Activated CD4-positive, alpha-beta T cell treated with anti-CD3 and anti-CD28 coated beads, Interleukin-2, amount 50 U/mL, for 48 hours (primary cell): ENCODE results near the gene RIN1.
"Not testable (repeated sequence)": the region's sequence is repeated elsewhere in the genome, so short reads cannot be mapped to it uniquely, and the experiment has no call there.

Source experiments
- DNase-seq, 2 experiments: peaks; one replicate each; pipeline ENCODE4 v3.0.0-alpha.2; 2020

Gene RIN1, protein sequence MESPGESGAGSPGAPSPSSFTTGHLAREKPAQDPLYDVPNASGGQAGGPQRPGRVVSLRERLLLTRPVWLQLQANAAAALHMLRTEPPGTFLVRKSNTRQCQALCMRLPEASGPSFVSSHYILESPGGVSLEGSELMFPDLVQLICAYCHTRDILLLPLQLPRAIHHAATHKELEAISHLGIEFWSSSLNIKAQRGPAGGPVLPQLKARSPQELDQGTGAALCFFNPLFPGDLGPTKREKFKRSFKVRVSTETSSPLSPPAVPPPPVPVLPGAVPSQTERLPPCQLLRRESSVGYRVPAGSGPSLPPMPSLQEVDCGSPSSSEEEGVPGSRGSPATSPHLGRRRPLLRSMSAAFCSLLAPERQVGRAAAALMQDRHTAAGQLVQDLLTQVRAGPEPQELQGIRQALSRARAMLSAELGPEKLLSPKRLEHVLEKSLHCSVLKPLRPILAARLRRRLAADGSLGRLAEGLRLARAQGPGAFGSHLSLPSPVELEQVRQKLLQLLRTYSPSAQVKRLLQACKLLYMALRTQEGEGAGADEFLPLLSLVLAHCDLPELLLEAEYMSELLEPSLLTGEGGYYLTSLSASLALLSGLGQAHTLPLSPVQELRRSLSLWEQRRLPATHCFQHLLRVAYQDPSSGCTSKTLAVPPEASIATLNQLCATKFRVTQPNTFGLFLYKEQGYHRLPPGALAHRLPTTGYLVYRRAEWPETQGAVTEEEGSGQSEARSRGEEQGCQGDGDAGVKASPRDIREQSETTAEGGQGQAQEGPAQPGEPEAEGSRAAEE

DNA sequence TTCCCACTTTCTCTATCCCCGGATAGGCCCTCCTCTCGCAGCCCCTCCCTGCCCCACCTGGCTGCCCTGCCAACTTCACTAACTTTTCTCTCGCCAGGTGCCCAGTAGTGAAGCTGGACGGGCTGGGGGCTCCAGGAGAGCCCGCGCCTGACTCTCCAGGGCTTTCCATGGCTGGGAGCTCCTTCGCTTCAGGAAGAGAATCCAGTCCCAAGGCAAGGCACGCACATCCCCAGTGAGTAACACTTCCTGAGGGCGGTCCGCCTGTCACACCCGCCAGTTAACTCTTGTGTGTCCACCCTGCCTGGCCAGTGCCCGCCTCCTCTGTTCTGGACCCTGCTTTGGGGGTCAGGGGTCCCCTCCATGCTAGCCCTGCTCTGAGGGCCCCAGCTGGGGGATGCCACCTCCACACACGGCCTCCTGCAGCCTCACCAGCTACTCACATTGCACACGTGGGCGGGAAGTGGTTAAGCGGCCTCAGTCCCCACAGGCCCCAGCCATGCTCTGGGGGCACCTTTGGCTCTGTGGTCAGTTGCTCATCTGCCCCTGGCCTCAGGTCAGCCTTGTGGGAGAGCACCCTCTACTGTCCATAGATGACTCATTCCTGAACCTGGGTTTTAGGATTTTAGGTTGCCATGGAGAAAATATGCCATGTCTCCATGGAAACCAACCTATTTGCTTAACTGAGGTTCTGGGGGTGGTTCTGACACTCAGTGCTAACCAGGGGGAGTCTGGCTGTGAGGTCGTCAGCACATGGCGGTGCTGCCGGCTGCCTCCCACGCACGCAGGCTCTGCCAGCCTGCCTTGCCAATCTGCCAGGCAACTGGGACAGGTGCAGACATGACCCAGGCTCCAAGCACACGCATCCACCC, at the start of gene RIN1:
Gene RIN1 (minus strand): TSS at position 201 of the 869 bp plus-strand sequence. CDS start 32 bp downstream, at position 169.
- peak; percentile 70 to 79 for DNase-seq

- not testable (repeated sequence) for DNase-seq
Observed at GRCh38 chr11:66384316-66384715, 48.1 kb upstream of the RIN1 start.

DNA sequence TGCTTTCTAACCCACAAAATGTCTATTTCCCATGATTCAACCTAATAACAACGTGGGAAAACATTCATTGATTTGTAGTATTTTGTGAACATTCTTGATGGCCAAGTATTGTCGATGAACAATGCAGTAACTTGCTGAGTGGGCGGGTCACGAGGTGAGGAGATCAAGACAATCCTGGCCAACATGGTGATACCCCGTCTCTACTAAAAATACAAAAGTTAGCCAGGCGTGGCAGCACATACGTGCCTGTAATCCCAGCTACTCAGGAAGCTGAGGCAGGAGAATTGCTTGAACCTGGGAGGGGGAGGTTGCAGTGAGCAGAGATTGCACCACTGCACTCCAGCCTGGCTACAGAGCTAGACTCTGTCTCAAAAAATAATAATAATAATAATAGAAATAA, 44.0 kb upstream of the RIN1 start:
- DNase-seq = not testable (repeated sequence)

DNA sequence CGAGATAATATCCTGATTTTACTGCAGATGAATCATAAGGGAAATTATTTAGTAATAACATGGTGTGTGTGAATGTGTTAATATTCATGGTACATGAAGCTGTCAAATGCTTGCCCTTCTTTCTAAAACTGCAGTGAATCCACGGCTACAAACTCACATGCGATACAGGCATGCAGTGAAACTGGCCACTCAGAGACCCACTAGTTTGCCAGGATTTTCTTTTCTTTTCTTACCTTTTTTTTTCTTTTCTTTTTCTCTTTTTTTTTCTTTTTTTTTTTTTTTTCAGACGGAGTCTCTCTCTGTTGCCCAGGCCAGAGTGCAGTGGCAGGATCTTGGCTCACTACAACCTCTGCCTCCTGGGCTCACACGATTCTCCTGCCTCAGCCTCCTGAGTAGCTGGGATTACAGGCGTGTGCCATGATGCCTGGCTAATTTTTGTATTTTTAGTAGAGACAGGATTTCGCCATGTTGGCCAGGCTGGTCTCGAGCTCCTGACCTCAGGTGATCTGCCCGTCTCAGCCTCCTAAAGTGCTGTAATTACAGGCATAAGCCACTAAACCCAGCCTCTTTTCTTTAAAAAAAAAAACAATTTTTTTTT, 37.6 kb upstream of the RIN1 start:
- not testable (repeated sequence) for DNase-seq

DNA sequence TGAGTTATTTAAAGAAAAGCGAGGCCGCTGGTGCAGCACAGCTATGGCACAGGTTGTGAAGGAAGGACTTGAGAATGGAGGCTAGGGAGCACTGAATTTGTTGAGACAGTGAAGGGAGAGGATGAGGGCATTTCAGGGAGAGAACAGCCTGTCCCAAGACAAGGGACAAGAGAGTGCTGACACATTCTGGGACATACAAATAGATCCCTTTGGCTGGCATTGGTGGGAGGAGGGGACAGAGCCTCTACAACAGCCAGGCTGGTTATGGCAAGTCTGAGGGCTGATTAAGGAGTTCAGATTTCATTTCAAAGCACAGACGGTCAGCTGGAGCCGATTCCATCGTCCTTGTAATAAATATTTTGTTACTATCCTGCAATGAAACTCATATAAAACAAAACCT, 37.0 kb upstream of the RIN1 start:
- DNase-seq = no peak

GRCh38 chr11:66371627-66372415, 35.6 kb upstream of the RIN1 start, which contains the start of gene SLC29A2:
SLC29A2 (minus strand) TSS chr11:66371760; CDS start chr11:66371591, 169 bp downstream.
- DNase-seq = peak; percentile 79 to 84

DNA sequence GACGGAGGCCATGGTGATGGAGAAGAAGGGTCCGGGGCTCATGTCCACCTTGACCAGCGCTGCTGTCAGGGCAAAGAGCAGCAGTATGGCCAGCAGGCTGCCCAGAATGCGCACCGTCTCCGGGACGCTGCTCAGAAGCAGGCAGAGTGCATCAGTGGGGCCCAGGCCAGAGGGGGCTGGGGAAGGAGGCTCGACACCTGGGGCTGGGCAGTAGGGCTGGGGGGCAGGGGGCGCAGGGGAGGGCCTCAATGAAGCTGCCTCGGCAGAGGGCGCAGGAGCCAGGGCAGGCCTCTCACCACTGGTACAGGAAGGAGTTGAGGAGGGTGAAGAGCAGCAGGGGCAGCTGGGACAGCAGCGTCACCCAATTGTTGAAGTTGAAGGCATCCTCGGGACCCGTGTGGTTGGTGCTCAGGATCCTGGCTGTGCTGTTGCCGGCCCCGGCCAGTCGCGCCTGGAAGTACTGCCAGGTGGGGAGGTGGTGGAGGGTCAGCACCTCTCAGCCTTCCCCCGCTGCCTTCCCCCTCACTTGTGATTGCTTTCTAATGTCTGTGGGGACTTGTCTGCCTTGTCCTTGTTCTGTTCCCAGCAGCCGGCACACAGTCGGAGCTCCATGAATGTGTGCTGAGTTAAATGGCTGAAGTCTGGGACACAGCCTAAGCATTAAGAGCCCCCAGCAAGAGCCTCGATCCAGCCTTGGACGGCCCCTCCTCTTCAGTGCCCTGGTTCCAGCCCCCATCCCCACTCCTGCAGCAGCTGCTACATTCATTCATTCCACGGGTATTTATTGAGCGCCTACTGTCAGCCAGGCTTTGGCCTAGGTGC, 33.0 kb upstream of the RIN1 start:
- no peak for DNase-seq

DNA sequence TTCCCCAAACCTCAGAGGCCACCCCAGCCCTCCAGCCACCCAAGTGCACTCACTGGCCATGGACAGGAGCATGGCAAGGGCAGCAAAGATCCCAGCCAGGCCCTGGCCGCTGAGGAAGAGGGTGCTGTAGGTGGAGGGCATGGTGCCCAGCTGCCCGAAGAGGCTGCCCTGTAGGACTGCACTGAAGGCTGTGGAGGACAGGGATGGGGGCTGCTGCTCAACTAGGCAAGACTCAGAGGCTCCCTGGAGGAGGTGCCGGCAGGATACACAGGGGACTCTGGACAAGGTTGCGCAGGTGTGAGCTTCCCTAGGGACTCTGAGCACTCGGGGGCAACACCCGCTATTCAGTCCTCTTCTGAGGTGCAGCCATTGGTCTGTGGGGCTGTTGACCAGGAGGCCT, 32.2 kb upstream of the RIN1 start:
- no peak for DNase-seq

DNA sequence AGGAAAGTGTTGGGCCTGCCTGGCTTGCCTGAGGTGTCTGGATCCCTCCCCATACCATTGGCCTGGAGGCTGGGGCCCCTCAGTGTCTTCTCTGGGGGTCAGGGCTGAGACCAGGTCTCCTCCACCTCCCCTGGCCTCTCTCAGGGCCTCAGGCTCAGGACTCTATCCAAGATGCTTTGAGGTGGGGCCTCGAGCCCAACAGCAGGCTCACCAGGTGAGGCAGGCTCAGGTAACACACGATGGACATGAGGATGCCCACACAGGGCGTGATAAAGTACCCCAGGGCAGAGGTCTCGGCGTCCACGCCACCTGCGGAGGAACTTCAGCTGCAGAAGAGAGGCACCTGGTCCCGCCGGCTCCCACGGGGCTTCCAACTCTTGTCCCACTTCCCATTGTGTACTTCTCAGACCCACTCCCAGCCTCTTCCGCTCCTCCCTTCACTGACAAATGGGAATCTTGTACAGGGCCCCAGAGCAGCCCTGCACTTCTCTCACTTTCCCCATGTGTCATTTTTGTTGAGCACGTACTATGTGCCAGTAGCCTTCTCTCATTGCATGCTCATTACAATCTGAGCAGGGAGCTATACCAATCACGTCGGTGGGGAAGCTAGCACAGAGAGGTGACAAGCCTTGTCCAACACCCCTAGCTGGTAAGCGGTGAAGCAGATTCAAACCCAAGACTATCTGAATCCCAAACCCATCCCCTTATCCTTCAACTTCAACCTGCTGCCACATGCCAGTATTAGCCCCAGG, 31.5 kb upstream of the RIN1 start:
- DNase-seq = no peak

- no peak for DNase-seq
Observed at GRCh38 chr11:66366844-66367477, 30.7 kb upstream of the RIN1 start.

- DNase-seq = no peak
Observed at GRCh38 chr11:66365711-66366619, 29.7 kb upstream of the RIN1 start.

DNA sequence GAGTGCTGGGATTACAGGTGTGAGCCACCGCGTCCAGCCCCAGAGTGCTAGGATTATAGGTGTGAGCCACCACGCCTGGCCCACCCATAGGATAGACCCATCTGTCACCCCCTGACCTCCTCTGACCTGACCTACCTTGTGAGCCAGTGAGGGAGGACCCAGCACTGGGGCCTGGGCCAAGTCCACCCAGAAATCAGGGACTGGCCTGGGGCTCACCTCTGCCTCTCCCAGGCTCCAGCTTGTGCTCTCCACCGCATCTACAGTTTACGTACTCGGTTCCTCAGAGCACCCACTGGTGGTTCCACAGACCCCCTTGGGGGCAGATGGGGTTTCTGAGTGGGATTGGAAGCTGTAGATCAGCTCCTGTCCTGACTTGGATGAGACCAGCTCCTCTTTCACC, 28.9 kb upstream of the RIN1 start:
- DNase-seq = no peak

- peak; percentile 89 for DNase-seq
Observed at GRCh38 chr11:66363805-66364535, 27.7 kb upstream of the RIN1 start.

GRCh38 chr11:66363187-66363601, 27.0 kb upstream of the RIN1 start:
- DNase-seq = no peak

GRCh38 chr11:66362481-66363147, 26.4 kb upstream of the RIN1 start:
- DNase-seq = no peak

GRCh38 chr11:66361502-66361941, 25.3 kb upstream of the RIN1 start:
- DNase-seq = no peak
